ENCODE measurements around the gene GLB1L2.

GLB1L2 gene

DNA sequence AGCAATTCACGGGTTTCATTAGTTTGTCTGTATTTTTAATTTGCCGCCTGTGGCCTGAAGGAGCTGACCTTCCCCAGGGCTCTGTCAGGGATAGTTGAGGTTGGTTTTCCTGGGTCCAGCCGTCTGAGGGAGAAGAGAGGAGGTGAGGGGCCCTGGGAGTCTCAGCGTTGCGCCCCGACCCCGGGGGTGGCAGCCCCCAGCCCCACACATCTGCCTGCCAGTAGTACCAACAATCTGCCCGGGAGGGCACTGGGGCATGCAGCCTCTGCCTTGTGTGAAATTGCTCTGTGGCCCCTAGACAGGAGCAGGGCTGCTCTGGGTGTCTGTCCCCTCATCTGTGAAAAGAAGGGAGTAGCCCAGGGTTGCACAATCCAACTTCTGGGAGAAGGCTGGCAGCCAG lies 73.6 kb downstream of the GLB1L2 start:
- no peak for DNase-seq (ENCODE audit: low read depth, low spot score)

DNA sequence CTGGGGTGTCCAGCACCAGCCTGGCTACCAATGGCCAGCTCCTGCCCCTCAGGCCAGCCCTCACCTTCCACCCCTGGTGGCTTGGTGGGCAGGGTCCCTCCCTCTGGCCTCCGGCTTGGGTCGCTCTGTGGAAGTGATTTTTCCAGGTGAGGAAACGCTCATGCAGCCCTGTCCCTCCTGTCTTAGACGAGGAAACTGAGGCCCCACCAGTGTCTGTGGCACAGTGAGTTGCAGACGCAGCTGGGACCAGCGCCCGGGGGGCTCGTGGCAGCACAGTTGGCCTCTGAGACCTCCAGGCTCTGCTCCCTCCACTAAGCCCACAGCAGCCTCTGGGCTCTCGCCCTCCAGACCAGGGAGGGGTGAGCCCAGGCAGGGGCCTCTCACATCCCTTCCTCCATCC lies 74.1 kb downstream of the GLB1L2 start:
- no peak for DNase-seq (ENCODE audit: low read depth, low spot score)

DNA sequence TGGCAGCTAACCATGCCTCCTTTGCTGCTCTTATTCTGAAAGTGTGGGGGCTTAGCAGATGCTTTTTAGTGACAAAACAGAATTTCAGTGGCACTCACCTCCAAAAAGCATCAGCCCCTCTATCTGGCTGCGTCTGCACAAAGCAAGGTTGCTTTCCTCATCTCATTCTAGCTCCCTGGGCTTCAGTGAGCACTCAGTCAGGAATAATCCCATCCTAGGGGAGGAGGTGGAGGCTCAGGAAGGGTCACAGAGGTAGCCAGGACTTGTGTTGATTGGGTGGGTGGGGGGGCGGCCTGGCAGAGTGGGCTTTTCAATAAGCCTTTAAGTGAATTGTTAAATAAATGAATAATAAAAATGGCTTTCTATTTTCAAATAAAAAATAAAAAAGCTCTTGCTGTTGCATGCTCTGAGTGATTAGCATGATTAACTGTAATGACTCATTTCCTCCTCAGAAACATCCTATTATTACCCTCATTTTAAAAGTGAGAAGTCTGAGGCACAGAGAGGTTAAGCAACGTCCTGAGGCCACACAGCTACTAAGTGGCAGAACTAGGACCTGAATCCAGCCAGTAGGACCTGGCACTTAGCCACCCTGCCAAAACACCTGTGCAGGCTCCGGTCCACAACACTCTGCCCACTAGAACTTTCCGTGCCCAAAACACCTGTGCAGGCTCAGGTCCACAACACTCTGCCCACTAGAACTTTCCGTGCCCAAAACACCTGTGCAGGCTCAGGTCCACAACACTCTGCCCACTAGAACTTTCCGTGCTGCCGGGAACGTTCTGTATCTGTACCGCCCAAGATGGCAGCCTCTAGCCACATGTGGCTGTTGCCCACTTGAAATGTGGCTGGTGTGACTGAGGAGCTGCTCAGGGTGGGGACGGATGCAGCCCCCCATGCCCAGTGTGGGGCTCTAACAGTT lies 74.7 kb downstream of the GLB1L2 start:
- no peak for DNase-seq (ENCODE audit: low read depth, low spot score)

DNA sequence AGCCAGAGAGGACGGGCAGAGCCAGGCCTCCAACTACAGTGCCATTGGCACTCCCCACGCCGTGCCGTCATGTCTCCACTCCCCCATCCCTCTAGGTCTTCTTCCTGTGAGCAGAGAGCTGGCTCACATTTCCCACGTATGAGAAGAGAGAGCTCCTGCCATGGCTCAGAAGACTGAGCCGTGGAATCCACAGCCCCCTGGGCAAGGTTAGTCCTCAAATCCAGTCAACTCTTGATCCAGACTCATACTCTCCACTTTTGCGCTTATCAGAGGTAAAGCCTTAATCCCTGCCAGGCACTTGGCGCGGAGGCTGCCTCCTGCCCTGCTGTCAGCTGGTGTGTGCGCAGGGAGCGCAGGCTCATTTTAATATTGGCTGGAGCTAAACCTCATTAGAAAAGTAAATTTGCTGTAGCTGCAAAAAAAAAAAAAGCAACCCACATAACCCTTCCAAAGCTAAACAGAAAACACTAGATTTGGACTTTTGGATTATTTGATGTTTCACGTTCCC lies 75.6 kb downstream of the GLB1L2 start:
- DNase-seq (ENCODE audit: low read depth, low spot score), result no peak

DNA sequence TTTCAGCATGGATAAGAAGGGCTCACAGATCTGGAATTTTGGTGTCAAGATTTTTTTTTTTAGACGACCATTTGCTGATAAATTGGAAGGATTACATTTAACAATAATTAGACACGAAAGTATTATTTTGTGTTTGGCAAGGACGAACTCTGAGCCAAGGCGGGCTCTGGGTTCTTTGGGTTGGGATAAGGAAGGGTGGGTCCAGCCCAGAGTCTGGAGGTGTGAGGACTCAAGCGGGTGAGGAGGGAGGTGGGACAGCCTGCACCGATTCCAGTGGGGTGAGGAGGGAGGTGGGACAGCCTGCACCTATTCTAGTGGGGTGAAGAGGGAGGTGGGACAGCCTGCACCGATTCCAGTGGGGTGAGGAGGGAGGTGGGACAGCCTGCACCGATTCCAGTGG lies 76.1 kb downstream of the GLB1L2 start:
- no peak for DNase-seq (ENCODE audit: low read depth, low spot score)

DNA sequence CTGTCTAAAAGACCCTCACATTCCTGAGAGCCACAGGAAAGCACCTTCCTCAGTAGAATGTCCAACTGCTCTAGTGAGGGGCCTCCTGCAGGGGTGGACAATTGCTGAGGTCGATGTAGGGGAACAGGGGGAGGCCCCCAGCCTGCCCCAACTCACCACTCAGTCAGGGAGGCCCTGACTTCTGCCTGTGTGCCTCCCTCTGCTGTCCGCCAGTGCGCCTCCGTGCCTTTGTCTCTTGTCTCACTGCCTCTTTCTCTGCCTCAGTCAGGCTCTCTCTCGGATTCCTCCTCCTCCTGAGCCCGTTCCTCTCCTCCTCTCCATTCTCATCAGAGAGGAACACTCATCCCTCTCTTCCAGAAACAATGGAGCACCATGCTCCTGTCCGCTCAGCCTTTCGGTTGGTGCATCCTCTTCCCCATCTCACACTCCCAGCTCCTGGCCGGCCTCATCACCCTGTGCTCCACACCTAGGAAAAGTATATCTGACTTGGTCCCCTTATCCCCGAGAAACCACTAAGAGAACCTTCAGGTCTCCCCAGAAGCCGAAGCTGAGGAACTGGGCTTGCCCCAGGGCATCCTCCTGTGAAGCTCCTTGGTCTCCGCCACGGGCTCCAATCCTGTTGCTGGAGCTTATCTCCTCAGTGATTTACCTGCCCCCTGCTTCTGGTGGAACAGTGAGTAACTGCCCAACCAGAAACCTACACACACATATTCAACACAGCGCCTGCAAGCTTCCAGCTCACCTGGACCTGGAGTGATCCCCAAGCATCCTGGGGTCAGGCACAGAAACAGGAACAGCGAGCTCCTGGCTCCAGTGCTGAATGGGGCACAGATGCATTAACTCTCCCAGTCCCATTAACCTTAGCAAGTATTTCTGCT lies 78.0 kb downstream of the GLB1L2 start:
- DNase-seq (ENCODE audit: low read depth, low spot score), result no peak

DNA sequence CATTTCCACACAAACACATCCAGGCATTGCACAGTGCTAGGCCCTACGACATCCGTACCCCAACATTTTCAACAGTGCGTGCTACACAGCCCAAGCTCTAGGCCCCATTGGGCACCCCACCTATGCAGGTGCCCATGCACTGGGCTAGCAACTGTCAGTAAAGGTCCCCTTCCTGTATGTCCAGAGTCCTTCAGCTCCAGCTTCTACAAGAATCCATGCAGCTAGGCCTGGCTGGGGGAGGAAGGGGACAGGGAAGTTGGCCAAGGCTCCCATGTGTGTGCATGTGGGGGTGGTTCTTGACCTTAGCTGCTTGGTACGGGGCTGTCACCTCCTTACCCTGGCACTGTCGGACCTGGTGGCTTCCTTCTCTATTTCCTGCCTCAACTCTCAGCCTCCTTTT lies 79.0 kb downstream of the GLB1L2 start:
- DNase-seq (ENCODE audit: low read depth, low spot score), result no peak

DNA sequence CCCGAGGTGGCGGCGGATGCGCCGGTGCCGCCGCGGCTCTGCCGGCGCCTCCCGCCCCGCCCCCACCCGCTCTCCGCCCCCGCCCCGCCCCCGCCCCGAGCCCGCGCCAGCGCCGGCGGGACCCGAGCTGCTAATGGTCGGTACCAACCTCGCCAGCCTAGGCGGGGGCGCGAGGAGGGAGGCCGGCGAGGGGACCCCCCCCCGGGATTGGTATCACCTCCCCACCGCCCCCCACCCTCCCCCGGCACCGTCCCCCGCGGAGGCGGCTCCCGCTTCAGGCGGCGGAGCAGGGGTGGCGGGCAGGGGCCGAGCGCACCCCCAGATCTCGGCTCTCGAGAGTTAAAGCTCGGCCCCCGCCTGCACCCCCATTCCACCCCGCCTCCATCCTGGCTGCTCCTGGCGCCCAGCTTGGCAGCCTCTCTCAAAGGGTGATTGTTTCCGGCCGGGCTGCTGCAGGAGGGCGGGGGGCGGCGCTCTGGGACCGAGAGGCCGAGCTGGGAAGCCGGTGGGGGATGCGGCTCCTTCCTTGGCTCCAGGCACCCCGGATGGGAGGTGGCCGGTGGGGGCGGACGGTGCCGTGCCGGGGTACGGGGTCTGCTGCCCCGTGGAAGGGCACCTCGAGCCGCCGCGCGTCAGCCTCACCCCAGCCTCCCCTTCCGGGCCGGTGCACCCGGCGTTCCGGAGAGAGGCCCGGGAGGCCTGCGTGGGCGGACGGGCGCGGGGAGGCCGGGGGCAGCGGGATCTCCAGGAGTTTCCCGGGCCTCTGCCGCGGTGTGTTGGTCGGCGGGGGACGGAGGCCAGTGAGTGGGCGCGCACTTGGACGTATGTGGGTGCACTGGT lies 80.6 kb downstream of the GLB1L2 start, which contains the start of gene B3GAT1:
B3GAT1 (minus strand) TSS at position 40 of the 840 bp plus-strand sequence. CDS start 24,583 bp downstream, outside the sequence.
- no peak for DNase-seq (ENCODE audit: low read depth, low spot score)

DNA sequence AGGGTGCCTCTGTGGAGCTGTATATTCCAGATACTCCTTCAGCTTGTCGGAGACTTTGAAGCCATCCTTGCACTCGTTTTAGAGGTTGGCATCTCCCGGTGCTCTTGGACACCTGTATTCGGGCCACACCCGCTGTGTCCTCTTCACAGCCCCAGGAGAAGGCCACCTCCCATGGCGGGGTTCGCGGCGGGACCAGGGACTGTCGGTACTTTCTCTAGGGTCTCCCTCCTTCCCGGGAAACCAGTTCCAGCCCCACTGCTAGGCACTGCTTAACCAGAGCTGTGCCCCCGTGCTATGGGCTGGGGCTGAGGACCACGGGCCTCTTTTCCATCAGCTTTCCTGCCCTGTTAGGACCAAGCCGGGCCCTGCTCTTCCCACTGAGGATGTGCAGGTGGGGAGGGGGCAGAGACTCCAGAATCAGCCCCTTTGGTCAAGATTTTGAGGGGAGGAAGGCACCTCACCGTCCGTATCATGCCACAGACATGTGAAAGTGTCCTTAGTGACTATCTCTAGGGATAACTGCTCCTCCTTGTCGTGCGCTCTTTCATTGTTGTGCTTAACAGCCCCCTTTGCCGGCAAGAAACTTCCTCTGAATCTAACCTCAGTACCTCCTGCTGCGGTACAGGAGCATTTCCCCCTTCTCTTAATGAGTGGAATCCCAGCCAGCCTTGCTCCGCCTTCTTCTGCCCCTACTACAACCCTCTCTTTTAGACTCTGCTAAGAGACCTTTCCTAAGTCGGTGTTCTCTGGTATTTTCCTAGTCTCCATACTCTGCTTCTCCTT lies 81.4 kb downstream of the GLB1L2 start:
- DNase-seq (ENCODE audit: low read depth, low spot score), result no peak

DNA sequence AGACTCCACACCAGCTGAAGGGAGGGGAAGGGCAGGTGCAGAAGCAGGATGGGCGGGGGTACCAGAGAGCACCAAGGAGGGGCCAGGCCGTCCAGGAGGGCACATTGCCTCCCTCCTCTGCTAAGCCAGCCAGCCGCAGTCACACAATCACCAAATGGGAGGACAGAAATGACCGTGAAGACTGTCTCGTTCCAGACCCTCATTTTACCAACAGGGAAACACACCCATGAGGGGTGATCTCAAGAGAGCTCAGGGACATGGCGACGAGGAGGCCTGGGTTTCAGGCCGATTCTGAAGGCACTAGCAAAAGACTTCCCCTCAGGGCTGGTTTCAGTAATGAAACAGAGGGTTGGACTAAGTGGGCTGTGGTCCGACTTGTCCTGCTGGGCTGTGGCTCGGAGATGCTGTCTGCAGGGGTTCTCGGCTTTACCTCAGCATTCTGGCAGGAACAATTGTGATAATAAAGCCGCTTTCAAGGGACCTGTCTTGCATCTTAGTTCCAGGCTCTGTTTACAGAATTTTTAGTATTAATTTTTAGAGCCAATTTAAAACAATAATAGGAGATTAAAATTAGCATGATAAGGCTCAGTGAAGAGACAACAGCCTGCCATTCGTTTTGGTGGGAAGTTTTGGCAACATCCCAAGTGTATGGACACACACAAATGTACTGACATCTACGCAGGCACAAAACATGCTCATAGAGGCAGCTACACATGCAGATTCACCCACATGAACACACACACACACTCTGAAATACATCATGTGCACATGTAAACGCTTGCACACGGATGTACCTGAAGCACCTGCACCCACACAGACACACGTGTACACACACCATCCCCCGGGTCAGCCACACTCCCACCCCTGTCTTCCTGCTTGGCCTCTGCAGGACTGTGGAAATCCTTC lies 82.3 kb downstream of the GLB1L2 start:
- no peak for DNase-seq (ENCODE audit: low read depth, low spot score)

DNA sequence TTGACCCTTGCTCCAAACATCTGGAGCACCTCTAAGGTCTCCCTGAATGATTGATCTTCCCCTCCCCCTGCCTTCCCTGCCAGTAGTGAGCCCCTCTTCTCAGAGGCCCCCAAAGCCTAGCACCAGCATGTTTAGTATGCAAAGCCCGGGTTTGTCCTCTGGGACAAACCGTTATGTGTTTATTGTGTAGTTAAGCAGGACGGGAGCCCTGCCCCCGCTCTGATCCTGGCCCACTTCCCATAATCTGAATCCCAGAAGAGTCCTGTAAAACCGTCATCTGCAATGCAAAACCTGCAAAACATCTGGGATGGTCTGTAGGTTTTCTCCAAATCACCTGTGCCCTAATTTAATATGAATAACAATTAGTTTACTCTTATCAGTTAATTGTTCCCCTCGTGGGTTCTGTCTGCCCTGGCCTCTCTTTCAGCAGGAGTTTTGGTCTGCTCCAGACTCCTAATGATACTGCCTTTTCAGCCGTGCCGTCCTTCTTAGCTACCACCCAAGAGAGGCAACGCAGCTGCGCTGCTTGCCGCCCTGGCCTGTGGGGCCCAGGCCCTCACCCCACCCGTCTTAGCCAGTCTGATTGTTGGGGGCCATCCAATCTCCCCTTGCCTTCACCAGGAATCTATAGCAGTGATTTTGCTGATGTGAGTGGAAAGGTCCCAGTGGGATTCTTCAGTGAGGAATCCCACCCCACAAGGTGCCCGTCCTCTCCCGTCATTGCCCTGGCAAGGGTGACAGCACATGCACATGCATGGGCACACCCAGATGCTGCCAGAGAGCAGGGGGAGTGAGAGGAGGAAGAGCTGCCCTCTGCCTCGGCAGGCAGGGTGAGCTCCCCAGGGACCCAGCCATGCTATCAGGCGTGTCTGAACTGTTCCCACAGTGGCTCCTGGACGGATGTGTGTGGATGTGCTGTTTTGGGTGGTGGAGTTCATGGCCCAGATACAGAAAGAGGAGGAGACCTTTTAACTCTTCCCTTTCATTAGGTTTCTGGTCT lies 83.3 kb downstream of the GLB1L2 start:
- no peak for DNase-seq (ENCODE audit: low read depth, low spot score)

DNA sequence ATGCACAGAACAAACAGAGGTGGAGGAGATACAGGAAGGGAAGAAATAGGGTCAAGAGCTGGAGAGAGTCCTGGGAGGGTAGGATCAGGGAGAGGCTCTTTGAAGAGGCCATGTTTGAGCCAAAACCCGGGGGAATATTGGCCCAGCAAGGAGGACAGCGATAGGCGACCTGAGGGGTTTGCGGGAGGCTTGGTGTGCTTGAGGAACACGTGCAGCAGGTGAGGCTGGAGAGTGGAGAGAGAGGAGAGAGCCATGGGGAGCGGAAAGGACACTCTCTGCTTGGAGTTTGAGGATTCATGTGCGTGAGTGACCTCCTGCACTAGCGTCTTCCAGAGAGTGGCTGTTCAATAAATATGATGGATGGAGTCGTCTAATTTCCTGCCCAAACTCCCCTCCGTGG lies 84.9 kb downstream of the GLB1L2 start:
- no peak for DNase-seq (ENCODE audit: low read depth, low spot score)

DNA sequence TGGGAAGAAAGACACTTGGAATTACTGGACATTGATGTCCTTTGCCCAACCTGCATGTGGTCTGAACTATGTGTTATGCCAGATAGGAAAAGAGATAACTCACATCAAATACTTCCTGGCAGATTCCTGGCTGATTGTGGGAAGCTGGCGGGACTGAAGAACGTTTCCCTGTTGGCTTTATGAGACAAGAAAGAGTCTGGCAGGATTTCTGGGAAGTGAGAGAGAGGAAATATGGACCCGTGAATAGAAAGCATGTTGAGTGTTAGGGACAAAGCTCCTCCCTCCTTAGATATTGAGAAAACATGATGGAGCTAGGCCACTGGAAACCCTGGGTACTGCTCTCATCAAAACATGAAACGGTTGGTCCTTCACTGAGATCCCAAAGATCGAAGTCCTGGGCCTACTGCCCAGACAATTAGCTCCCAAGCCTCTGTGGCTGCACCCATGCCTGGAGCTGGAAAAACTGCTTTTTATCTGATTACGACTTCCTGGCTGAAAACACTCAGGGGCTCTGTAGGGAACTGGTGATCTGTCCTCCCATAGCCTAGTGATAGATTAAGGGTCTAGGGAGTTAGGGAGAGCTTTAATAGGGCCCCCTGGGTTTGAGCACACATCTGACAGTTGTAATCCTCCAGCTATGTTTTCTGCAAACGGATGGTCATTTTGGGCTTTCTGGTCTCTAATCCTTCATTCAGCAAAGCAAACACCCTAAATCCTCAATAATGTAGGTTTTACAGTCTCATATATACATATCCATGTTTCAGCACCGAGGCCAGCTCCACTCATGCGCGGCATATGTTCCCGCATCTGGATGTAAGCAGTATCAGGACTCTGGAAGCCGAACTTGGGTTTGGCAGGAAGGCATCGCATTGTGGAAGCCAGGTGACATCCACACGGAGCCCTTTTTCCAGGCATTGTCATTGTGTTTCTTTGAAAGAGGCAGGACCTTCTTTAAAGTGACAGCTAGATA lies 86.4 kb downstream of the GLB1L2 start:
- DNase-seq (ENCODE audit: low read depth, low spot score), result no peak

DNA sequence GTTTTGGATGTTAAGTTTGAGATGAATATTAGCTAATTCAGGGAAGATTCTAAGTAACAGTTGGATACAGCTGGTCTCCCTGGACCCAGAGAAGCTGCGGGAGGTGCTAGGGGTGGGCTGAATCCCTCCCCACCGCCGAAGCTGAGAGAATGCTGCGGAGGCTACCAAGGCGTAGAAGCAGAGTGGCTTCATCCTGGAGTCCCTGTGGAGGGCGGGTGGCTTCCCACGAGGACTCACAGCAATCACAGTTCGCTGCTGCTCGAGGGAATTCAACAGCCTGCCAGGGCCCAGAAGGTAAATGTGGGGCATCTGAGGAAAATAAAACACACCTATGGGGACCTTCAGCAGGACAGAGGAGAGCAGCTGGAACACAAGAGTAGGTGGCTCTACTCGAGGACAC lies 91.3 kb downstream of the GLB1L2 start:
- no peak for DNase-seq (ENCODE audit: low read depth, low spot score)

DNA sequence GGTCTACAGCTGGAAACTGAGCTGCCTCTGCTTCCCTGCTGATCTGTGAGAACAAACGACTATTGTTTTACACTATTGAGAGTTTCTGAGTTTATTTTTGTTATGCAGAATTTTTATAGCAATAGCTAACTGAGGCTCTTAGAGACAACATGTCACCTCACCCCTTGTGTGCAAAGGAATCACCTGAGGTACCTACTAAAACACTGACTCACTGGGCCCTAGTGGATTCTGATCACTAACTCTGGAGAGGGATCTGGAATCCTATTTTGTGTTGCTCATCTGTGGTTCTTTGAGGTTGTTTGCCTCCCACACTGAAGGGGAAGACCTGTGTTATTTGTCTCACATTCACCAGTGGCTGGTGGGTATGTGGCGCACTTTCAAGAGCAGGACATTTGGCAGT lies 93.6 kb downstream of the GLB1L2 start:
- DNase-seq (ENCODE audit: low read depth, low spot score), result no peak

Measured in smooth muscle cell of the brain vasculature (primary cell).